ENCODE data around the gene PPEF1.

- TF ChIP-seq RAD21 (IDR thresholded peaks at IDR 0.05) = no peak
- TF ChIP-seq, protein P1, sequence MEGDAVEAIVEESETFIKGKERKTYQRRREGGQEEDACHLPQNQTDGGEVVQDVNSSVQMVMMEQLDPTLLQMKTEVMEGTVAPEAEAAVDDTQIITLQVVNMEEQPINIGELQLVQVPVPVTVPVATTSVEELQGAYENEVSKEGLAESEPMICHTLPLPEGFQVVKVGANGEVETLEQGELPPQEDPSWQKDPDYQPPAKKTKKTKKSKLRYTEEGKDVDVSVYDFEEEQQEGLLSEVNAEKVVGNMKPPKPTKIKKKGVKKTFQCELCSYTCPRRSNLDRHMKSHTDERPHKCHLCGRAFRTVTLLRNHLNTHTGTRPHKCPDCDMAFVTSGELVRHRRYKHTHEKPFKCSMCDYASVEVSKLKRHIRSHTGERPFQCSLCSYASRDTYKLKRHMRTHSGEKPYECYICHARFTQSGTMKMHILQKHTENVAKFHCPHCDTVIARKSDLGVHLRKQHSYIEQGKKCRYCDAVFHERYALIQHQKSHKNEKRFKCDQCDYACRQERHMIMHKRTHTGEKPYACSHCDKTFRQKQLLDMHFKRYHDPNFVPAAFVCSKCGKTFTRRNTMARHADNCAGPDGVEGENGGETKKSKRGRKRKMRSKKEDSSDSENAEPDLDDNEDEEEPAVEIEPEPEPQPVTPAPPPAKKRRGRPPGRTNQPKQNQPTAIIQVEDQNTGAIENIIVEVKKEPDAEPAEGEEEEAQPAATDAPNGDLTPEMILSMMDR (IDR thresholded peaks at IDR 0.05; ENCODE audit: low read depth, low read length, missing input control) = no peak
- TF ChIP-seq FOXA1 (IDR thresholded peaks at IDR 0.05) = no peak
- TF ChIP-seq, protein P2, sequence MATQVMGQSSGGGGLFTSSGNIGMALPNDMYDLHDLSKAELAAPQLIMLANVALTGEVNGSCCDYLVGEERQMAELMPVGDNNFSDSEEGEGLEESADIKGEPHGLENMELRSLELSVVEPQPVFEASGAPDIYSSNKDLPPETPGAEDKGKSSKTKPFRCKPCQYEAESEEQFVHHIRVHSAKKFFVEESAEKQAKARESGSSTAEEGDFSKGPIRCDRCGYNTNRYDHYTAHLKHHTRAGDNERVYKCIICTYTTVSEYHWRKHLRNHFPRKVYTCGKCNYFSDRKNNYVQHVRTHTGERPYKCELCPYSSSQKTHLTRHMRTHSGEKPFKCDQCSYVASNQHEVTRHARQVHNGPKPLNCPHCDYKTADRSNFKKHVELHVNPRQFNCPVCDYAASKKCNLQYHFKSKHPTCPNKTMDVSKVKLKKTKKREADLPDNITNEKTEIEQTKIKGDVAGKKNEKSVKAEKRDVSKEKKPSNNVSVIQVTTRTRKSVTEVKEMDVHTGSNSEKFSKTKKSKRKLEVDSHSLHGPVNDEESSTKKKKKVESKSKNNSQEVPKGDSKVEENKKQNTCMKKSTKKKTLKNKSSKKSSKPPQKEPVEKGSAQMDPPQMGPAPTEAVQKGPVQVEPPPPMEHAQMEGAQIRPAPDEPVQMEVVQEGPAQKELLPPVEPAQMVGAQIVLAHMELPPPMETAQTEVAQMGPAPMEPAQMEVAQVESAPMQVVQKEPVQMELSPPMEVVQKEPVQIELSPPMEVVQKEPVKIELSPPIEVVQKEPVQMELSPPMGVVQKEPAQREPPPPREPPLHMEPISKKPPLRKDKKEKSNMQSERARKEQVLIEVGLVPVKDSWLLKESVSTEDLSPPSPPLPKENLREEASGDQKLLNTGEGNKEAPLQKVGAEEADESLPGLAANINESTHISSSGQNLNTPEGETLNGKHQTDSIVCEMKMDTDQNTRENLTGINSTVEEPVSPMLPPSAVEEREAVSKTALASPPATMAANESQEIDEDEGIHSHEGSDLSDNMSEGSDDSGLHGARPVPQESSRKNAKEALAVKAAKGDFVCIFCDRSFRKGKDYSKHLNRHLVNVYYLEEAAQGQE (IDR thresholded peaks at IDR 0.05) = no peak
These were observed 92.5 kb downstream of the PPEF1 start for GRCh38 chrX:18799911-18800310.
